ENCODE measurements around the gene ZNF222.

The ZNF222 gene

GRCh38 chr19:44050740-44051649, 25.8 kb downstream of the ZNF222 start:
- no peak for DNase-seq (ENCODE audit: low spot score)
- no peak for TF ChIP-seq CTCF (IDR thresholded peaks at IDR 0.05; ENCODE audit: extremely low read depth, insufficient read depth, missing control alignments)

GRCh38 chr19:44051650-44052402, 26.6 kb downstream of the ZNF222 start, which contains the start of gene ZNF223:
Gene ZNF223 (plus strand): TSS chr19:44052036. CDS start chr19:44055177, 3,141 bp downstream.
- no peak for TF ChIP-seq CTCF (IDR thresholded peaks at IDR 0.05; ENCODE audit: extremely low read depth, insufficient read depth, missing control alignments)
- in situ Hi-C loops (cut with MboI; ENCODE audit: low pct_unique_long_range_greater_than_20kb, low sequenced_read_pairs, unreplicated experiment), result no loop called here
- peak; percentile 76 for DNase-seq (ENCODE audit: low spot score)

More at GRCh38 chr19:44050740-44051649, 25.8 kb downstream of the ZNF222 start:
- in situ Hi-C loops (cut with MboI; ENCODE audit: low pct_unique_long_range_greater_than_20kb, low sequenced_read_pairs, unreplicated experiment), result no loop called here

GRCh38 chr19:44055870-44056269, 30.7 kb downstream of the ZNF222 start:
- in situ Hi-C loops (cut with MboI; ENCODE audit: low pct_unique_long_range_greater_than_20kb, low sequenced_read_pairs, unreplicated experiment), result no loop called here
- no peak for TF ChIP-seq CTCF (IDR thresholded peaks at IDR 0.05; ENCODE audit: extremely low read depth, insufficient read depth, missing control alignments)
- DNase-seq (ENCODE audit: low spot score), result no peak

- TF ChIP-seq CTCF (IDR thresholded peaks at IDR 0.05; ENCODE audit: extremely low read depth, insufficient read depth, missing control alignments), result no peak
- in situ Hi-C loops (cut with MboI; ENCODE audit: low pct_unique_long_range_greater_than_20kb, low sequenced_read_pairs, unreplicated experiment), result no loop called here
- DNase-seq (ENCODE audit: low spot score), result no peak
These were observed 34.0 kb downstream of the ZNF222 start for GRCh38 chr19:44059229-44059628.

- no peak for DNase-seq (ENCODE audit: low spot score)
- TF ChIP-seq CTCF (IDR thresholded peaks at IDR 0.05; ENCODE audit: extremely low read depth, insufficient read depth, missing control alignments), result no peak
- in situ Hi-C loops (cut with MboI; ENCODE audit: low pct_unique_long_range_greater_than_20kb, low sequenced_read_pairs, unreplicated experiment), result no loop called here
These were observed 35.9 kb downstream of the ZNF222 start for GRCh38 chr19:44061038-44061437.

- DNase-seq (ENCODE audit: low spot score), result no peak
- no peak for TF ChIP-seq CTCF (IDR thresholded peaks at IDR 0.05; ENCODE audit: extremely low read depth, insufficient read depth, missing control alignments)
- in situ Hi-C loops (cut with MboI; ENCODE audit: low pct_unique_long_range_greater_than_20kb, low sequenced_read_pairs, unreplicated experiment), result no loop called here
These were observed 41.1 kb downstream of the ZNF222 start for GRCh38 chr19:44066305-44066704.
